C4-2B (cell line): Measurements from ENCODE around the gene FNDC11.

Experiments
- H3K27ac ChIP-seq: fragments of 450-650 bp; 2 replicates; pipeline ENCODE4 v1.5.1; 2017
- CTCF ChIP-seq: fragments of 450-650 bp; conservative IDR thresholded peaks from 2 replicates; pipeline ENCODE4 v1.5.1; 2017; ENCODE audit warnings: mild to moderate bottlenecking
- ZFX ChIP-seq: fragments of 450-650 bp; IDR thresholded peaks from 2 replicates; pipeline ENCODE4 v1.6.1; 2017

Gene FNDC11

GRCh38 chr20:63533871-63534393 is 20.0 kb upstream of the FNDC11 start:
- no peak overlapping the region for H3K27ac ChIP-seq
- TF ChIP-seq CTCF, result no peak
- TF ChIP-seq ZFX, result no peak

GRCh38 chr20:63534427-63534830 is 19.5 kb upstream of the FNDC11 start:
- no peak overlapping the region for H3K27ac ChIP-seq
- TF ChIP-seq CTCF, result no peak
- no peak for TF ChIP-seq ZFX

GRCh38 chr20:63534831-63535651 is 18.9 kb upstream of the FNDC11 start:
- no peak overlapping the region for H3K27ac ChIP-seq
- TF ChIP-seq ZFX (no peak), CTCF (no peak)

GRCh38 chr20:63536241-63536977 is 17.6 kb upstream of the FNDC11 start:
- H3K27ac ChIP-seq, result peak overlapping the region; percentile 67
- TF ChIP-seq ZFX, result no peak
- TF ChIP-seq CTCF, result no peak

GRCh38 chr20:63536997-63537524 is 16.9 kb upstream of the FNDC11 start, which contains the start of gene PTK6:
Gene PTK6, minus strand, starts transcription at chr20:63537376. Its CDS starts 62 bp downstream, at chr20:63537314.
- TF ChIP-seq ZFX (0 out of 2 replicates have a peak, but pooled peaks have one; percentile 11), CTCF (no peak)
- H3K27ac ChIP-seq, result peak within 1 kb of the TSS; percentile 67

GRCh38 chr20:63537525-63538203 is 16.3 kb upstream of the FNDC11 start:
- TF ChIP-seq ZFX (0 out of 2 replicates have a peak, but pooled peaks have one; percentile 5), CTCF (peak; percentile 94)
- peak overlapping the region; percentile 67 for H3K27ac ChIP-seq
